H1 (cell line): ENCODE measurements around the gene CDC42EP3. TPM values are rescaled to one million over a fixed set of nuclear protein-coding genes. Genes with fewer than 3 reads are reported as not detected.

Source experiments
- CTCF ChIA-PET: fragments of 300-600 bp; sonication (Branson Sonifier 250); formaldehyde crosslinking; loops from one replicate; lab custom pipeline; 2021; ENCODE audit not compliant: partially characterized antibody; lab: Charles Lee
- POLR2A ChIA-PET: fragments of 300-600 bp; sonication (Branson Sonifier 250); formaldehyde crosslinking; loops from one replicate; lab custom pipeline; 2021; ENCODE audit warnings: inconsistent platforms; ENCODE audit not compliant: partially characterized antibody; lab: Charles Lee
- DNase-seq, 2 experiments: peaks; one replicate each; pipeline versions ENCODE4 v3.0.0 to v3.0.0-alpha.2; 2010 to 2022; ENCODE audit warnings: low spot score in 2 of 2, low read depth in 1 of 2, mixed read lengths in 1 of 2
- FAIRE-seq: peaks from 2 replicates; lab custom pipeline; 2011; peaks lifted over from hg19 to GRCh38; lab: Jason Lieb, UNC
- H2AFZ ChIP-seq: 2 replicates; pipeline ENCODE4 v1.8.1; 2012; ENCODE audit warnings: low read length, inconsistent platforms
- H2AK5ac ChIP-seq: 2 replicates; pipeline ENCODE4 v1.6.1; 2013; ENCODE audit warnings: low read depth, low read length
- H2BK120ac ChIP-seq: replicated peaks from 2 replicates; pipeline ENCODE3; 2013; ENCODE audit warnings: low read depth, low read length, inconsistent platforms
- H2BK12ac ChIP-seq: 2 replicates; pipeline ENCODE4 v1.6.1; 2013; ENCODE audit warnings: low read depth, low read length
- H2BK15ac ChIP-seq: 2 replicates; pipeline ENCODE4 v1.6.1; 2013; ENCODE audit warnings: low read length
- H2BK20ac ChIP-seq: 2 replicates; pipeline ENCODE4 v1.6.1; 2013; ENCODE audit warnings: low read length
- H2BK5ac ChIP-seq: 2 replicates; pipeline ENCODE4 v1.6.1; 2013; ENCODE audit warnings: low read depth, low read length
- H3K14ac ChIP-seq: 2 replicates; pipeline ENCODE4 v1.6.1; 2013; ENCODE audit warnings: inconsistent platforms; ENCODE audit not compliant: insufficient read length
- H3K18ac ChIP-seq: 2 replicates; pipeline ENCODE4 v1.6.1; 2013; ENCODE audit warnings: low read length; ENCODE audit errors: extremely low read depth
- H3K23ac ChIP-seq: 2 replicates; pipeline ENCODE4 v1.6.1; 2013; ENCODE audit warnings: inconsistent platforms; ENCODE audit not compliant: insufficient read length
- H3K23me2 ChIP-seq: 2 replicates; pipeline ENCODE4 v1.6.1; 2013; ENCODE audit warnings: low read depth, low read length
- H3K27ac ChIP-seq: 2 replicates; pipeline ENCODE4 v1.6.1; 2011; ENCODE audit warnings: low read depth, low read length, inconsistent platforms
- H3K27me3 ChIP-seq, 4 experiments: replicated peaks in 1 of 4; 1 replicate in 1 of 4; 2 replicates in 3 of 4; pipeline versions ENCODE4 v1.6.1 to v1.8.1; 2011 to 2013; ENCODE audit warnings: low read length in 3 of 4, mild to moderate bottlenecking in 3 of 4, inconsistent platforms in 2 of 4, mixed read lengths in 2 of 4, moderate library complexity in 1 of 4; ENCODE audit not compliant: control insufficient read depth in 3 of 4, insufficient read depth in 3 of 4; ENCODE audit errors: extremely low read depth in 1 of 4
- H3K36me3 ChIP-seq, 4 experiments: 2 replicates each; pipeline versions ENCODE4 v1.6.1 to v1.8.1; 2011 to 2013; ENCODE audit warnings: mild to moderate bottlenecking in 4 of 4, low read length in 3 of 4, moderate library complexity in 2 of 4, control low read depth in 1 of 4, inconsistent platforms in 1 of 4; ENCODE audit not compliant: insufficient read depth in 4 of 4, control insufficient read depth in 2 of 4
- H3K4ac ChIP-seq: replicated peaks from 2 replicates; pipeline ENCODE3; 2013; ENCODE audit warnings: low read length, low read depth, mixed read lengths, inconsistent platforms; ENCODE audit not compliant: insufficient read length
- H3K4me1 ChIP-seq, 4 experiments: replicated peaks in 1 of 4; 1 replicate in 1 of 4; 2 replicates in 3 of 4; pipeline versions ENCODE4 v1.6.1 to v1.8.1; 2011 to 2013; ENCODE audit warnings: low read length in 3 of 4, inconsistent platforms in 2 of 4, mixed read lengths in 1 of 4; ENCODE audit not compliant: insufficient read depth in 4 of 4, control insufficient read depth in 3 of 4
- H3K4me2 ChIP-seq, 2 experiments: 2 replicates each; pipeline versions ENCODE4 v1.6.1 to v1.8.1; 2011 to 2013; ENCODE audit warnings: low read depth in 2 of 2, low read length in 2 of 2, control low read depth in 1 of 2, inconsistent platforms in 1 of 2, mild to moderate bottlenecking in 1 of 2; ENCODE audit not compliant: insufficient read depth in 1 of 2
- H3K4me3 ChIP-seq, 4 experiments: fragments of 200-600, 300-600 bp in 1 of 4; sonication (generic), shearing (Covaris generic), sonication (Bioruptor Twin) in 1 of 4; 2 replicates each; pipeline versions ENCODE4 v1.5.1 to v1.8.1; 2011 to 2016; ENCODE audit warnings: low read length in 4 of 4, low read depth in 3 of 4, control low read depth in 2 of 4, inconsistent platforms in 2 of 4, mild to moderate bottlenecking in 2 of 4, mixed read lengths in 1 of 4, moderate library complexity in 1 of 4; ENCODE audit not compliant: insufficient read depth in 2 of 4; ENCODE audit errors: extremely low read depth in 1 of 4
- H3K56ac ChIP-seq: replicated peaks from 2 replicates; pipeline ENCODE3; 2013; ENCODE audit warnings: low read depth, mild to moderate bottlenecking, mixed read lengths, low read length, inconsistent platforms; ENCODE audit not compliant: insufficient read length
- H3K79me1 ChIP-seq: 2 replicates; pipeline ENCODE4 v1.6.1; 2013; ENCODE audit warnings: low read depth, low read length, control low read depth
- H3K79me2 ChIP-seq, 2 experiments: 2 replicates each; pipeline versions ENCODE4 v1.6.1 to v1.8.1; 2012 to 2013; ENCODE audit warnings: low read length in 2 of 2, mild to moderate bottlenecking in 2 of 2, inconsistent platforms in 1 of 2; ENCODE audit not compliant: insufficient read depth in 2 of 2, control insufficient read depth in 1 of 2
- H3K9ac ChIP-seq, 4 experiments: replicated peaks in 1 of 4; 1 replicate in 1 of 4; 2 replicates in 3 of 4; pipeline versions ENCODE4 v1.6.1 to v1.8.1; 2011 to 2013; ENCODE audit warnings: low read depth in 3 of 4, low read length in 3 of 4, control low read depth in 2 of 4, mild to moderate bottlenecking in 2 of 4, moderate library complexity in 2 of 4, inconsistent platforms in 1 of 4; ENCODE audit errors: extremely low read depth in 1 of 4
- H3K9me3 ChIP-seq, 2 experiments: 2 replicates each; pipeline versions ENCODE4 v1.6.1 to v1.8.1; 2012 to 2013; ENCODE audit warnings: mild to moderate bottlenecking in 2 of 2, moderate library complexity in 2 of 2, control low read depth in 1 of 2, inconsistent platforms in 1 of 2, low read depth in 1 of 2, low read length in 1 of 2, mixed read lengths in 1 of 2; ENCODE audit not compliant: insufficient read depth in 2 of 2
- H4K20me1 ChIP-seq, 2 experiments: replicated peaks in 1 of 2; 2 replicates each; pipeline versions ENCODE3 to v1.8.1; 2011 to 2013; ENCODE audit warnings: inconsistent platforms in 2 of 2, low read length in 2 of 2, mild to moderate bottlenecking in 1 of 2; ENCODE audit not compliant: insufficient read depth in 2 of 2, control insufficient read depth in 1 of 2
- H4K5ac ChIP-seq: 2 replicates; pipeline ENCODE4 v1.6.1; 2013; ENCODE audit warnings: low read length, low read depth, mixed read lengths, inconsistent platforms; ENCODE audit not compliant: insufficient read length
- H4K8ac ChIP-seq: 2 replicates; pipeline ENCODE4 v1.8.0; 2013; ENCODE audit warnings: mild to moderate bottlenecking, moderate library complexity, low read length, inconsistent platforms; ENCODE audit not compliant: insufficient read depth; ENCODE audit errors: extremely low read depth
- H4K91ac ChIP-seq: replicated peaks from 2 replicates; pipeline ENCODE3; 2013; ENCODE audit warnings: low read length, mixed read lengths, inconsistent platforms; ENCODE audit not compliant: insufficient read length
- E2F6 ChIP-seq: IDR thresholded peaks from 2 replicates; pipeline ENCODE4 v1.6.1; 2012; ENCODE audit warnings: inconsistent platforms
- KDM1A ChIP-seq: fragments of 200-600, 300-600 bp; sonication (generic); IDR thresholded peaks from 2 replicates; pipeline ENCODE4 v1.7.1; 2016; ENCODE audit warnings: mild to moderate bottlenecking, low read length, borderline replicate concordance
- RAD21 ChIP-seq, 2 experiments: IDR thresholded peaks in 1 of 2; conservative IDR thresholded peaks in 1 of 2; 2 replicates each; pipeline ENCODE4 v1.6.1; 2011; ENCODE audit warnings: low read depth in 2 of 2, low read length in 2 of 2, improper control_type of control experiment in 1 of 2, inconsistent platforms in 1 of 2, mild to moderate bottlenecking in 1 of 2, moderate library complexity in 1 of 2
- RFX5 ChIP-seq: IDR thresholded peaks from 2 replicates; pipeline ENCODE4 v1.6.1; 2011; ENCODE audit warnings: low read depth, low read length, improper control_type of control experiment, borderline replicate concordance
- WGBS, 2 experiments: shearing (Covaris generic) in 1 of 2; methylation state at CpG; one replicate each; pipeline versions ENCODE4 v1.1.6 to v1.1.7; 2013 to 2015; ENCODE audit warnings: low lambda C conversion rate in 2 of 2, mixed read lengths in 2 of 2, inconsistent platforms in 1 of 2, low coverage in 1 of 2, missing lambda C conversion rate in 1 of 2; ENCODE audit not compliant: insufficient replicate concordance in 2 of 2, insufficient coverage in 1 of 2, insufficient read length in 1 of 2; ENCODE audit errors: extremely low coverage in 1 of 2, missing lambda C conversion rate in 1 of 2; 5-methylcytosine and 5-hydroxymethylcytosine counted together
- polyA plus RNA-seq, 7 experiments: library from polyadenylated mRNA; depleted of rRNA in 3 of 7; stranded (reverse) in 5 of 7; unstranded in 2 of 7; fragments of >200 nt in 5 of 7; fragments of 200-250 nt in 2 of 7; gene quantifications; 1 replicate in 5 of 7; 2 replicates in 1 of 7; 4 replicates in 1 of 7; pipeline versions ENCODE4 v1.2.1 to v1.2.3, GENCODE V29; 2011 to 2013; ENCODE audit warnings: missing spikeins in 2 of 7, mixed read lengths in 2 of 7
- total RNA-seq: library from RNA; stranded (reverse); fragmentation: NEBNext Ultra II Directional; extraction: Animal tissue kit (Norgen Biotek cat#: 25700); gene quantifications from 2 replicates; pipeline ENCODE4 v1.2.1, GENCODE V29; 2021

CDC42EP3 gene
- total and polyA plus RNA-seq, 2 of the 8 experiments (the other 6 are each of a cell fraction or from before 2014, with no cell fraction given): 18.4 to 24.7 TPM

DNA sequence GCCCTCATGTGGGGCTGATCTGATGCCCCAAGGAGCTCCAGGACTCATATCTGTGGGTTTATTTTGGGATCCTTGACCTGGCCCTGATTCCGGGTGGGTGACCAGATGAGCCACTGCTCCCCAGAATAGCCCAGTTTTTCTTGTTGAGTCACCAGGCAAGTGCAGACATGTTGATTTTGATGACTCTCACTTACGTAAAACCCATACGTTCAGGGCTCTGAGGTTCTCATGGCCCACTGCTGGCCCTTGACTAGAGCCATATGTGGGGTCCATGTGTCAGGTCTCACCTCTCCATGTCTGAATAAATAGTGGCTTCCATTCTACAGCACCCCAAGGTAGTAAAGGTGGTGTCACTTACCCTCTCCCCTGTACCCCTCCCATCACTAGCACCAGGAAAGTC lies 41.9 kb downstream of the CDC42EP3 start:
- FAIRE-seq: no peak
- H2AK5ac ChIP-seq: 0 out of 2 replicates have a peak overlapping the region, but pooled peaks have one; percentile 71

More for the DNA sequence above, 41.9 kb downstream of the CDC42EP3 start:
- Histone ChIP-seq H3K23me2 (no peaks in the 10 kb centered on the region), H2BK120ac (no peak overlapping the region), H3K4me2 (no peak overlapping the region), H3K27me3 (no peaks in the 10 kb centered on the region), H3K79me2 (no peaks in the 10 kb centered on the region), H4K5ac (no peak overlapping the region), H3K4ac (no peak overlapping the region), H2BK5ac (no peak overlapping the region), H3K79me1 (no peaks in the 10 kb centered on the region), H4K91ac (no peak overlapping the region), H4K8ac (no peak overlapping the region), H3K56ac (no peak overlapping the region), H3K14ac (no peak overlapping the region), H3K23ac (no peak overlapping the region), H3K4me1 (no peaks in the 10 kb centered on the region), H3K18ac (no peak overlapping the region), H3K4me3 (no peak overlapping the region), H3K9me3 (no peaks in the 10 kb centered on the region), H2BK12ac (no peak overlapping the region), H2BK15ac (no peak overlapping the region), H4K20me1 (no peaks in the 10 kb centered on the region), H2AFZ (no peak overlapping the region), H3K27ac (no peak overlapping the region), H3K36me3 (no peaks in the 10 kb centered on the region), H3K9ac (no peak overlapping the region), H2BK20ac (no peak overlapping the region)
- CTCF ChIA-PET: interaction anchor here (1.5 kb wide), 1 partner anchor 248 kb away, joined by 4 read pairs; no protein-coding TSS in a partner anchor
- 93% methylated on average over 3 of the region's 3 CpGs; no CpG with 5 or more reads in 1 of the 2 experiments for WGBS, 2 experiments
- POLR2A ChIA-PET: no interaction called here
- no peak for DNase-seq
- TF ChIP-seq RFX5: no peak
- TF ChIP-seq KDM1A: no peak
- no peak for TF ChIP-seq RAD21 (IDR thresholded peaks at IDR 0.05 in 1 of 2, conservative IDR thresholded peaks at IDR 0.05 in 1 of 2; ENCODE audit: low read depth in 2 of 2, low read length in 2 of 2)
- no peak for TF ChIP-seq E2F6
